Measurements from ENCODE around the gene SPCS2. TPM values are rescaled to one million over a fixed set of nuclear protein-coding genes. Genes with fewer than 3 reads are reported as not detected.
"Not testable (repeated sequence)": the region's sequence is repeated elsewhere in the genome, so short reads cannot be mapped to it uniquely, and the experiment has no call there.

Gene SPCS2
- total and polyA plus RNA-seq, 9 donors = 39.8 to 193 (median 125) TPM

- no peak for DNase-seq
- H3K27ac ChIP-seq = no peak overlapping the region
- WGBS, 3 donors = 31 to 56% (median 50%) methylated on average over 4 of the region's 4 CpGs
- H3K27me3 ChIP-seq = no peaks in the 10 kb centered on the region
- intact Hi-C loops (cut with DNase I) = no loop called here
- H3K9me3 ChIP-seq = no peaks in the 10 kb centered on the region
- no peak overlapping the region for H3K4me3 ChIP-seq
- H3K36me3 ChIP-seq = no peaks in the 10 kb centered on the region
- TF ChIP-seq, protein P1, sequence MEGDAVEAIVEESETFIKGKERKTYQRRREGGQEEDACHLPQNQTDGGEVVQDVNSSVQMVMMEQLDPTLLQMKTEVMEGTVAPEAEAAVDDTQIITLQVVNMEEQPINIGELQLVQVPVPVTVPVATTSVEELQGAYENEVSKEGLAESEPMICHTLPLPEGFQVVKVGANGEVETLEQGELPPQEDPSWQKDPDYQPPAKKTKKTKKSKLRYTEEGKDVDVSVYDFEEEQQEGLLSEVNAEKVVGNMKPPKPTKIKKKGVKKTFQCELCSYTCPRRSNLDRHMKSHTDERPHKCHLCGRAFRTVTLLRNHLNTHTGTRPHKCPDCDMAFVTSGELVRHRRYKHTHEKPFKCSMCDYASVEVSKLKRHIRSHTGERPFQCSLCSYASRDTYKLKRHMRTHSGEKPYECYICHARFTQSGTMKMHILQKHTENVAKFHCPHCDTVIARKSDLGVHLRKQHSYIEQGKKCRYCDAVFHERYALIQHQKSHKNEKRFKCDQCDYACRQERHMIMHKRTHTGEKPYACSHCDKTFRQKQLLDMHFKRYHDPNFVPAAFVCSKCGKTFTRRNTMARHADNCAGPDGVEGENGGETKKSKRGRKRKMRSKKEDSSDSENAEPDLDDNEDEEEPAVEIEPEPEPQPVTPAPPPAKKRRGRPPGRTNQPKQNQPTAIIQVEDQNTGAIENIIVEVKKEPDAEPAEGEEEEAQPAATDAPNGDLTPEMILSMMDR (IDR thresholded peaks at IDR 0.05) = no peak
- TF ChIP-seq EP300 (IDR thresholded peaks at IDR 0.05) (no peak), POLR2A (IDR thresholded peaks at IDR 0.05) (no peak)
- peaks cover 4% of the 10 kb centered on the region for H3K4me1 ChIP-seq (ENCODE audit: insufficient read depth)
These were observed 7.4 kb downstream of the SPCS2 start for GRCh38 chr11:74956397-74957015.

GRCh38 chr11:74957937-74958629 lies 9.0 kb downstream of the SPCS2 start:
- Histone ChIP-seq H3K4me3 (no peak overlapping the region), H3K9me3 (no peaks in the 10 kb centered on the region), H3K27me3 (no peaks in the 10 kb centered on the region), H3K36me3 (no peaks in the 10 kb centered on the region), H3K4me1 (ENCODE audit: insufficient read depth) (peaks cover 4% of the 10 kb centered on the region), H3K27ac (no peak overlapping the region)
- 91 to 98% (median 97%) methylated on average over 1 of the region's 1 CpG for WGBS, 3 donors
- no peak for DNase-seq
- no peak for TF ChIP-seq POLR2A (IDR thresholded peaks at IDR 0.05)
- TF ChIP-seq, protein P1 (IDR thresholded peaks at IDR 0.05) = no peak
- TF ChIP-seq EP300 (IDR thresholded peaks at IDR 0.05) = no peak
- intact Hi-C loops (cut with DNase I) = no loop called here

- H3K4me1 ChIP-seq (ENCODE audit: insufficient read depth); H3K27ac ChIP-seq; H3K27me3 ChIP-seq; H3K9me3 ChIP-seq; DNase-seq; intact Hi-C loops (cut with DNase I); H3K4me3 ChIP-seq; H3K36me3 ChIP-seq: not testable (repeated sequence)
- 92 to 96% (median 95%) methylated on average over 6 of the region's 6 CpGs for WGBS, 3 donors
These were observed 11.1 kb downstream of the SPCS2 start for GRCh38 chr11:74960128-74960527.

DNA sequence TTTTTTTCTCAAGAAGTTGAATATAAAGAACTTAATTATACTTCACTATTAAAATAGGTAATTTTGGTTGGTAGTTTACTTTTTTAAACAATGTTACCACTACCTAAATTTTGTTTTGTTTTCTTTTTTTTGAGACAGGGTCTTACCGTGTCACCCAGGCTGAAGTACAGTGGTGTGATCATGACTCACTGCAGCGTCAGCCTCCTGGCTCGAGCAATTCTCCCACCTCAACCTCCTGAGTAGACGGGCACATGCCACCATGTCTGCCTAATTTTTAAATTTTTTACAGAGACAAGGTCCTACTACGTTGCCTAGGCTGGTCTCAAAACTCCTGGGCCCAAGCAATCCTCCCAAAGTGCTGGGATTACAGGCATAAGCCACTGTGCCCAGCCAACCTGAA lies 17.6 kb downstream of the SPCS2 start:
- Histone ChIP-seq H3K4me1 (ENCODE audit: insufficient read depth) (peaks cover 1% of the 10 kb centered on the region), H3K9me3 (no peaks in the 10 kb centered on the region), H3K27me3 (no peaks in the 10 kb centered on the region), H3K27ac (no peak overlapping the region), H3K36me3 (no peaks in the 10 kb centered on the region), H3K4me3 (no peak overlapping the region)
- DNase-seq = no peak
- 90 to 94% (median 91%) methylated on average over 5 of the region's 5 CpGs for WGBS, 3 donors
- intact Hi-C loops (cut with DNase I) = no loop called here
- TF ChIP-seq POLR2A (IDR thresholded peaks at IDR 0.05) (no peak), EP300 (IDR thresholded peaks at IDR 0.05) (no peak)
- TF ChIP-seq, protein P1 (IDR thresholded peaks at IDR 0.05) = no peak

- no peak for DNase-seq
- TF ChIP-seq POLR2A (IDR thresholded peaks at IDR 0.05) (no peak), EP300 (IDR thresholded peaks at IDR 0.05) (no peak)
- TF ChIP-seq, protein P1 (IDR thresholded peaks at IDR 0.05) = no peak
- H3K27ac ChIP-seq = no peak overlapping the region
- 80 to 90% (median 82%) methylated on average over 1 of the region's 1 CpG for WGBS, 3 donors
- H3K4me3 ChIP-seq = no peak overlapping the region
- H3K27me3 ChIP-seq = no peaks in the 10 kb centered on the region
- H3K36me3 ChIP-seq = no peaks in the 10 kb centered on the region
- no peaks in the 10 kb centered on the region for H3K9me3 ChIP-seq
- no peaks in the 10 kb centered on the region for H3K4me1 ChIP-seq (ENCODE audit: insufficient read depth)
- intact Hi-C loops (cut with DNase I) = no loop called here
These were observed 21.9 kb downstream of the SPCS2 start for GRCh38 chr11:74970852-74971395.

Data from ovary (tissue), 9 donors.